ENCODE data around the gene NEK4.

The NEK4 gene

GRCh38 chr3:52771334-52771681 is 568 bp upstream of the NEK4 start:
- Histone ChIP-seq H3K27me3 (ENCODE audit: control insufficient read depth, insufficient read depth, low read length) (no peaks in the 10 kb centered on the region), H3K36me3 (ENCODE audit: control insufficient read depth, insufficient read depth, low read length) (peaks cover 3% of the 10 kb centered on the region; the same call in 1 of the 2 replicates), H3K27ac (ENCODE audit: low read length) (no peak overlapping the region), H3K4me3 (ENCODE audit: low read length) (peak overlapping the region; percentile 92; the same call in 1 of the 2 replicates), H3K9me3 (ENCODE audit: control insufficient read depth, insufficient read depth, low read length) (no peaks in the 10 kb centered on the region), H3K4me1 (ENCODE audit: control insufficient read depth, insufficient read depth, low read length) (no peaks in the 10 kb centered on the region)
- DNase-seq (ENCODE audit: low read depth, low spot score), result no peak
- WGBS (ENCODE audit: insufficient coverage, insufficient read length), result no CpG with 5 or more reads among the region's 5 CpGs

- no peak for DNase-seq (ENCODE audit: low read depth, low spot score)
- no peaks in the 10 kb centered on the region for H3K9me3 ChIP-seq (ENCODE audit: control insufficient read depth, insufficient read depth, low read length)
- peaks cover 3% of the 10 kb centered on the region; the same call in 1 of the 2 replicates for H3K36me3 ChIP-seq (ENCODE audit: control insufficient read depth, insufficient read depth, low read length)
- H3K4me1 ChIP-seq (ENCODE audit: control insufficient read depth, insufficient read depth, low read length), result no peaks in the 10 kb centered on the region
- no peaks in the 10 kb centered on the region for H3K27me3 ChIP-seq (ENCODE audit: control insufficient read depth, insufficient read depth, low read length)
- no peak overlapping the region for H3K27ac ChIP-seq (ENCODE audit: low read length)
- no CpG with 5 or more reads among the region's 13 CpGs for WGBS (ENCODE audit: insufficient coverage, insufficient read length)
- peak overlapping the region; percentile 92; the same call in 1 of the 2 replicates for H3K4me3 ChIP-seq (ENCODE audit: low read length)
Measured at GRCh38 chr3:52769786-52770455, 819 bp downstream of the NEK4 start.

GRCh38 chr3:52763466-52763865 is 7.3 kb downstream of the NEK4 start:
- Histone ChIP-seq H3K4me1 (ENCODE audit: control insufficient read depth, insufficient read depth, low read length) (no peaks in the 10 kb centered on the region), H3K27ac (ENCODE audit: low read length) (no peak overlapping the region), H3K27me3 (ENCODE audit: control insufficient read depth, insufficient read depth, low read length) (no peaks in the 10 kb centered on the region), H3K9me3 (ENCODE audit: control insufficient read depth, insufficient read depth, low read length) (no peaks in the 10 kb centered on the region), H3K36me3 (ENCODE audit: control insufficient read depth, insufficient read depth, low read length) (peaks cover 5% of the 10 kb centered on the region; the same call in 1 of the 2 replicates), H3K4me3 (ENCODE audit: low read length) (no peak overlapping the region)
- no peak for DNase-seq (ENCODE audit: low read depth, low spot score)
- WGBS (ENCODE audit: insufficient coverage, insufficient read length), result no CpG with 5 or more reads among the region's 2 CpGs

DNA sequence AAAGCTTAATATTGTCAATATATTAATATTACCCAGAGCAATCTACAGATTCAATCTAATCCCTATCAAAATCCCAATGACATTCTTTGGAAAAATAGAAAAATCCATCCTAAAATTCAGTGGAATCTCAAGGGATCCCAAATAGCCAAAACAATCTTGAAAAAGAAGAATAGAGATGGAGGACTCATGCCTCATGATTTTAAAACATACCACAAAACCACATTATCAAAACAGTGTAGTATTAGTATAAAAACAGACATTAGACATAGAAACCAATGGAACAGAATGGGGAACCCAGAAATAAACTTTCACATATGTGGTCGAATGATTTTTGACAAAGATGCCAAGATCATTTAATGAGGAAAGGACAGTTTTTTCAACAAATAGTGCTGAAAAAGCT is 14.6 kb downstream of the NEK4 start:
- no CpG with 5 or more reads among the region's 1 CpG for WGBS (ENCODE audit: insufficient coverage, insufficient read length)
- DNase-seq (ENCODE audit: low read depth, low spot score), result no peak
- peaks cover 5% of the 10 kb centered on the region; the same call in 1 of the 2 replicates for H3K36me3 ChIP-seq (ENCODE audit: control insufficient read depth, insufficient read depth, low read length)
- no peaks in the 10 kb centered on the region for H3K27me3 ChIP-seq (ENCODE audit: control insufficient read depth, insufficient read depth, low read length)
- no peaks in the 10 kb centered on the region for H3K9me3 ChIP-seq (ENCODE audit: control insufficient read depth, insufficient read depth, low read length)
- H3K27ac ChIP-seq (ENCODE audit: low read length), result no peak overlapping the region
- no peak overlapping the region for H3K4me3 ChIP-seq (ENCODE audit: low read length)
- H3K4me1 ChIP-seq (ENCODE audit: control insufficient read depth, insufficient read depth, low read length), result no peaks in the 10 kb centered on the region

DNA sequence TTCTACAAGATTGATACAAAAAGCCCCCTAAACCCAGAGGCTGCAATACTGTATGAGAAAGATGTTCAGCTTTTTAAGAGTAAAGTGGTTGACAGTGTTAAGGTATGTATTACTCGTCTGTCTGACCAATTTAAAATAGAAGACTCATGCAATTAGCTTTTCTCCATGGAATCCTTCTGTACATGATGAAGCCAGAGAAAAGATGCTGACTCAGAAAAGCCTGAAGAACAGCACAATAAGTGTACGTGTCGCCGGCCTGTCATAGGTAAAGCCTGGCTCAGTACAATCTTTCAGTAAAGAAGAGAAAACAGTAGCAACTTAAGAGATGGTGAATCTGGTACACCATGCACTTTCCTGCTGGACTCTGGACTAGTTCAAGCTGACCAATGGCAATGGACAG is 16.4 kb downstream of the NEK4 start:
- Histone ChIP-seq H3K27me3 (ENCODE audit: control insufficient read depth, insufficient read depth, low read length) (no peaks in the 10 kb centered on the region), H3K4me3 (ENCODE audit: low read length) (no peak overlapping the region), H3K9me3 (ENCODE audit: control insufficient read depth, insufficient read depth, low read length) (no peaks in the 10 kb centered on the region), H3K27ac (ENCODE audit: low read length) (no peak overlapping the region), H3K4me1 (ENCODE audit: control insufficient read depth, insufficient read depth, low read length) (no peaks in the 10 kb centered on the region), H3K36me3 (ENCODE audit: control insufficient read depth, insufficient read depth, low read length) (peaks cover 8% of the 10 kb centered on the region; the same call in 1 of the 2 replicates)
- WGBS (ENCODE audit: insufficient coverage, insufficient read length), result no CpG with 5 or more reads among the region's 4 CpGs
- DNase-seq (ENCODE audit: low read depth, low spot score), result no peak

DNA sequence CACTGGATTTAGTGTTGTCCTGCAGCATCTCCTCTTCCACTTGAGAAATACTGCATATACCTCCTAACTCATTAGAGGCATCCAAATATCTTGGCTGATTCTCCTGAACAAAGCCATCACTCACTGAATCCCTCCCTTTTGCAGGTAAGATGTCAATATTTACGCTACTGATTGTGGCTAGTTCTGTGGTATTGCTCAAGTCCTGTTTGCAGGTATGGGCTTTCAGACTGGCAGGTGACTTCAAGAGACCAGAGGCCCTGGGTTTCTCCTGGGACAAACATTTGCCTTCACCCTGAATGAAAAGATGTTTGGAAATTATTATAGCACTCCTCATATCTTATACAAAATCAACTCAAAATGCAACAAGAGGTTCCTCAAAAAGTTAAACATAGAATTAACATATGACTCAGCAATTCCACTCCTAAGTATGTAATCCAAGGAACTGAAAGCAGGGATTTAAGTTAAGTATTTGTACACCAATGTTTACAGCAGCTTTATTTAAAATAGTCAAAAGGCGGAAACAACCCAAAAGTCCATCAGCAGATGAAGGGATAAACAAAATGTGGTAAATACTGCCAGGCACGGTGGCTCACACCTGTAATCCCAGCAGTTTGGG is 18.6 kb downstream of the NEK4 start:
- Histone ChIP-seq H3K36me3 (ENCODE audit: control insufficient read depth, insufficient read depth, low read length) (peaks cover 13% of the 10 kb centered on the region; the same call in 1 of the 2 replicates), H3K4me1 (ENCODE audit: control insufficient read depth, insufficient read depth, low read length) (no peaks in the 10 kb centered on the region), H3K27me3 (ENCODE audit: control insufficient read depth, insufficient read depth, low read length) (no peaks in the 10 kb centered on the region), H3K27ac (ENCODE audit: low read length) (no peak overlapping the region), H3K4me3 (ENCODE audit: low read length) (no peak overlapping the region), H3K9me3 (ENCODE audit: control insufficient read depth, insufficient read depth, low read length) (no peaks in the 10 kb centered on the region)
- no peak for DNase-seq (ENCODE audit: low read depth, low spot score)
- no CpG with 5 or more reads among the region's 3 CpGs for WGBS (ENCODE audit: insufficient coverage, insufficient read length)

DNA sequence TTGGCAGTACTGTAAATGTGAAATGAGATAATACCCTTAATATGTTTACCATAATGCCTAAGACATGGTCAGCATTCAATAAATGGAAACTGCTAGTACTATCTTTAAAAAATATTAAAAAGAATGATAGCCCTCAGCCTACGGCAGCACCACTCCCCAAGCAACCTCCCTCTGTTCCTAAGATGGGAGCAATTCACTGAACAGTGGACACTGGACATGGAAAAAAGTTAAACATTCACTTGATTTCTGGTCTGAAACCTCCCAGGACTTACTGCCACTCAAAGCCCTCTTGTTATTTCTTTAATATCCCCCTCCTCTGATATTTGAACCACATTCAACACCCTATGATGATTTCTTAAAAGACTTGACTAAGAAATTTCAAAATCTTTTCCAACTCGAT is 27.0 kb downstream of the NEK4 start:
- no peak overlapping the region for H3K27ac ChIP-seq (ENCODE audit: low read length)
- no peaks in the 10 kb centered on the region for H3K4me1 ChIP-seq (ENCODE audit: control insufficient read depth, insufficient read depth, low read length)
- H3K36me3 ChIP-seq (ENCODE audit: control insufficient read depth, insufficient read depth, low read length), result peaks cover 13% of the 10 kb centered on the region; the same call in 1 of the 2 replicates
- H3K9me3 ChIP-seq (ENCODE audit: control insufficient read depth, insufficient read depth, low read length), result no peaks in the 10 kb centered on the region
- no CpG with 5 or more reads among the region's 2 CpGs for WGBS (ENCODE audit: insufficient coverage, insufficient read length)
- H3K4me3 ChIP-seq (ENCODE audit: low read length), result no peak overlapping the region
- no peak for DNase-seq (ENCODE audit: low read depth, low spot score)
- no peaks in the 10 kb centered on the region for H3K27me3 ChIP-seq (ENCODE audit: control insufficient read depth, insufficient read depth, low read length)

DNA sequence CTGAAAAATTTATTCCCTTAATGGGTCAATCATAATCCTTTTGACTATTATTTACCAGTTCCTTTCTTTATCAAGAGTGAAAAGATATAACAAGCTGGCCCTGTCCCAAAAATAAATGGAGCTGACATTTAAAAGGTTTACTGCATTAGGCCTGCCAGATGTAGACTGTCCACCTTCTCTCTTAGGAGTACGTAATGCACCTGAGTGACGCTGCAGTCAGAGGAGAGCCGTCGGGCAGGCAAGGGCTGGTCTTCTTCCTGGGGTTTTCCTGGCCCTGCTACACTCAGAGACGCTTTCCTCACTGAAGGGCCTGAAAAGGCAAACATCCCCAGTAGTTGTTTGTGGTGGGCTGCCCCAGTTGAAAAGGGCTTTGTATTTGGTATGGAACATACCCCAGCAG is 27.6 kb downstream of the NEK4 start:
- no peak overlapping the region for H3K4me3 ChIP-seq (ENCODE audit: low read length)
- WGBS (ENCODE audit: insufficient coverage, insufficient read length), result no CpG with 5 or more reads among the region's 5 CpGs
- no peaks in the 10 kb centered on the region for H3K4me1 ChIP-seq (ENCODE audit: control insufficient read depth, insufficient read depth, low read length)
- H3K27ac ChIP-seq (ENCODE audit: low read length), result no peak overlapping the region
- H3K9me3 ChIP-seq (ENCODE audit: control insufficient read depth, insufficient read depth, low read length), result no peaks in the 10 kb centered on the region
- H3K36me3 ChIP-seq (ENCODE audit: control insufficient read depth, insufficient read depth, low read length), result peaks cover 12% of the 10 kb centered on the region; the same call in 1 of the 2 replicates
- no peaks in the 10 kb centered on the region for H3K27me3 ChIP-seq (ENCODE audit: control insufficient read depth, insufficient read depth, low read length)
- no peak for DNase-seq (ENCODE audit: low read depth, low spot score)

DNA sequence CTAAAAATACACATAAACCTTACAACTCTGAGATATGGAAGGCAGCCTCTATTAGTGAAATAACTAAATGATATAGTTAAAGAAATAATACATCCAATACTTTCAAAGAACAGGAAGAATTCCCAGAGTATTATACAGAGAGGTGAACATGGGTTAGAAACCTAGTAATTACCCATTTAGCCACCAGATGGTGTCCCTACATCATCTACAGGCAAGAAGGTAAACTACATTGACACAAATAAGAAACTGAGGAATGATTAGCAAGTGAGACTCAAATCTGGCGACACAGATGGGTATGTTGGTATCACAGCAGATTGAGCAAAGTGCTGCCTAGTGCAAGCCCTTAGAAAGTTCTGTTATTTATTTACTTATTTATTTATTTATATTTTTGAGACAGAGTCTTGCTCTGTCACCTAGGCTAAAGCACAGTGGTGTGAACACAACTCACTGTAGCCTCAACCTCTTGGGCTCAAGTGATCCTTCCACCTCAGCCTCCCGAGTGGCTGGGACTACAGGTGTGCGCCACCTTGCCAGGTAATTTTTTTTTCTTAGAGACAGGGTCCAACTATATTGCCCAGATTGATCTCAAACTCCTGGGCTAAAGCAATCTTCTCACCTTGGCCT is 28.2 kb downstream of the NEK4 start:
- DNase-seq (ENCODE audit: low read depth, low spot score), result peak; percentile 4
- no peaks in the 10 kb centered on the region for H3K4me1 ChIP-seq (ENCODE audit: control insufficient read depth, insufficient read depth, low read length)
- H3K36me3 ChIP-seq (ENCODE audit: control insufficient read depth, insufficient read depth, low read length), result peaks cover 12% of the 10 kb centered on the region; the same call in 1 of the 2 replicates
- no CpG with 5 or more reads among the region's 3 CpGs for WGBS (ENCODE audit: insufficient coverage, insufficient read length)
- H3K4me3 ChIP-seq (ENCODE audit: low read length), result no peak overlapping the region
- H3K27ac ChIP-seq (ENCODE audit: low read length), result no peak overlapping the region
- H3K27me3 ChIP-seq (ENCODE audit: control insufficient read depth, insufficient read depth, low read length), result no peaks in the 10 kb centered on the region
- H3K9me3 ChIP-seq (ENCODE audit: control insufficient read depth, insufficient read depth, low read length), result no peaks in the 10 kb centered on the region

DNA sequence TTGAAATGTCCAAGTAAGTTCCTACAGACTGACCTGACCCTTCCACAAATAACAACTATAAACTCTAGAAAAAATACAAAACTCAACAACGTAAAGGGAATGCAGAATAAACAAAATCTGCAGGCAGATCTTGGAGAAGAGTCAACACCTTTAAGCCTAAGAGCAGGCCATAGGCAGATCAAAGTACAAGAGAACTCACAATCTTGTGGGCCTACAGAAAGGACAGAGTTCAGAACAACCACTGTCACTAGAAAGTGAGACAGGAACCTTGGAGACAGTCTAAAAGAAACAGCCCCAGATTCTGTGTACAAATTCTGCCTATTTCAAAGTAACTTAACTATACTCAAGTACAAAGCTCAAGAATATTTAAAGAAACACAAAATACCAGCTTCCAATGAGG is 31.0 kb downstream of the NEK4 start:
- Histone ChIP-seq H3K9me3 (ENCODE audit: control insufficient read depth, insufficient read depth, low read length) (no peaks in the 10 kb centered on the region), H3K4me3 (ENCODE audit: low read length) (no peak overlapping the region), H3K4me1 (ENCODE audit: control insufficient read depth, insufficient read depth, low read length) (no peaks in the 10 kb centered on the region), H3K27me3 (ENCODE audit: control insufficient read depth, insufficient read depth, low read length) (no peaks in the 10 kb centered on the region), H3K27ac (ENCODE audit: low read length) (no peak overlapping the region), H3K36me3 (ENCODE audit: control insufficient read depth, insufficient read depth, low read length) (no peaks in the 10 kb centered on the region; the same call in 1 of the 2 replicates)
- no peak for DNase-seq (ENCODE audit: low read depth, low spot score)
- WGBS (ENCODE audit: insufficient coverage, insufficient read length), result no CpG with 5 or more reads among the region's 1 CpG

All from iPS DF 6.9 (cell line).